Keratinocyte (primary cell): ENCODE data around the gene SEPHS2. TPM values are rescaled to one million over a fixed set of nuclear protein-coding genes. Genes with fewer than 3 reads are reported as not detected.
A peak's percentile ranks its signal among the peaks of the same experiment; 100 is the strongest.

Experiments
- DNase-seq: peaks from one replicate; pipeline ENCODE4 v3.0.0-alpha.2; 2011; ENCODE audit warnings: low read depth, missing footprints, low spot score
- FAIRE-seq: peaks from 2 replicates; lab custom pipeline; 2011; peaks lifted over from hg19 to GRCh38; lab: Jason Lieb, UNC
- H2AFZ ChIP-seq: 2 replicates; pipeline ENCODE4 v1.6.0; 2012; ENCODE audit warnings: low read length, control low read depth, inconsistent platforms; ENCODE audit not compliant: control insufficient read depth
- H3K27ac ChIP-seq: 2 replicates; pipeline ENCODE4 v1.5.1; 2011; ENCODE audit warnings: low read length; ENCODE audit not compliant: control insufficient read depth, insufficient read depth
- H3K27me3 ChIP-seq: 3 replicates; pipeline ENCODE4 v1.6.0; 2011; ENCODE audit warnings: low read length; ENCODE audit not compliant: control insufficient read depth, insufficient read depth; ENCODE audit errors: extremely low read depth
- H3K36me3 ChIP-seq, 2 experiments: 2 replicates in 1 of 2; 3 replicates in 1 of 2; pipeline ENCODE4 v1.5.1; 2011; ENCODE audit warnings: low read length in 2 of 2, mild to moderate bottlenecking in 1 of 2; ENCODE audit not compliant: control insufficient read depth in 2 of 2, insufficient read depth in 2 of 2; ENCODE audit errors: extremely low read depth in 1 of 2
- H3K4me1 ChIP-seq: 3 replicates; pipeline ENCODE4 v1.5.1; 2011; ENCODE audit warnings: low read length; ENCODE audit not compliant: control insufficient read depth, insufficient read depth; ENCODE audit errors: extremely low read depth
- H3K4me2 ChIP-seq: 3 replicates; pipeline ENCODE4 v1.6.0; 2011; ENCODE audit warnings: low read depth, low read length; ENCODE audit not compliant: control insufficient read depth, insufficient read depth; ENCODE audit errors: extremely low read depth
- H3K4me3 ChIP-seq, 3 experiments: fragments of 200-600 bp in 1 of 3; sonication (generic) in 1 of 3; 2 replicates in 2 of 3; 3 replicates in 1 of 3; pipeline ENCODE4 v1.5.1; 2011 to 2016; ENCODE audit warnings: low read length in 3 of 3, mild to moderate bottlenecking in 3 of 3, control low read depth in 2 of 3, inconsistent platforms in 1 of 3, low read depth in 1 of 3, mixed read lengths in 1 of 3, mixed run types in 1 of 3, moderate library complexity in 1 of 3; ENCODE audit not compliant: control insufficient read depth in 2 of 3, insufficient read depth in 2 of 3; ENCODE audit errors: extremely low read depth in 1 of 3
- H3K79me2 ChIP-seq: 2 replicates; pipeline ENCODE4 v1.6.0; 2012; ENCODE audit warnings: low read length; ENCODE audit not compliant: control insufficient read depth, insufficient read depth
- H3K9ac ChIP-seq: 3 replicates; pipeline ENCODE4 v1.6.0; 2011; ENCODE audit warnings: low read length; ENCODE audit not compliant: control insufficient read depth, insufficient read depth; ENCODE audit errors: extremely low read depth
- H3K9me1 ChIP-seq: 3 replicates; pipeline ENCODE4 v1.6.0; 2011; ENCODE audit warnings: low read length; ENCODE audit not compliant: control insufficient read depth, insufficient read depth; ENCODE audit errors: extremely low read depth
- H3K9me3 ChIP-seq: 2 replicates; pipeline ENCODE4 v1.5.1; 2012; ENCODE audit warnings: low read depth, low read length; ENCODE audit not compliant: control insufficient read depth
- H4K20me1 ChIP-seq: 3 replicates; pipeline ENCODE4 v1.6.0; 2011; ENCODE audit warnings: low read length; ENCODE audit not compliant: control insufficient read depth, insufficient read depth; ENCODE audit errors: extremely low read depth
- CTCF ChIP-seq, 3 experiments: IDR thresholded peaks in 1 of 3; conservative IDR thresholded peaks in 1 of 3; optimal IDR thresholded peaks in 1 of 3; 2 replicates in 2 of 3; 3 replicates in 1 of 3; pipeline versions ENCODE3 to v1.5.1; 2011; ENCODE audit warnings: low read length in 3 of 3, mild to moderate bottlenecking in 3 of 3, moderate library complexity in 2 of 3, control low read depth in 1 of 3, inconsistent platforms in 1 of 3; ENCODE audit not compliant: insufficient read depth in 2 of 3; ENCODE audit errors: extremely low read depth in 1 of 3
- EZH2 ChIP-seq: IDR thresholded peaks from one replicate; pipeline ENCODE4 v1.6.1; 2012; ENCODE audit warnings: inconsistent platforms, mild to moderate bottlenecking, low read length, moderate library complexity
- dilution Hi-C: fragments of 300-500 bp; cut with MboI; formaldehyde crosslinking; loops from one replicate; pipeline ENCODE4 v1.7.0; 2020; ENCODE audit warnings: low sequenced_read_pairs; ENCODE audit not compliant: extremely low pct_ligation_motif_present
- polyA plus RNA-seq, 5 experiments: library from polyadenylated mRNA; depleted of rRNA in 3 of 5; stranded (reverse) in 3 of 5; stranded (forward) in 1 of 5; unstranded in 1 of 5; fragments of >200 nt; gene quantifications; 1 replicate in 1 of 5; 2 replicates in 3 of 5; 3 replicates in 1 of 5; pipeline versions ENCODE4 v1.2.1 to v1.2.3, GENCODE V29; 2011 to 2012; ENCODE audit warnings: missing spikeins in 2 of 5, low read depth in 1 of 5, low replicate concordance in 1 of 5

SEPHS2 gene
- polyA plus RNA-seq, 1 donor (not counting 4 experiments of a cell fraction or from before 2014, with no cell fraction given) = 36.5 TPM

DNA sequence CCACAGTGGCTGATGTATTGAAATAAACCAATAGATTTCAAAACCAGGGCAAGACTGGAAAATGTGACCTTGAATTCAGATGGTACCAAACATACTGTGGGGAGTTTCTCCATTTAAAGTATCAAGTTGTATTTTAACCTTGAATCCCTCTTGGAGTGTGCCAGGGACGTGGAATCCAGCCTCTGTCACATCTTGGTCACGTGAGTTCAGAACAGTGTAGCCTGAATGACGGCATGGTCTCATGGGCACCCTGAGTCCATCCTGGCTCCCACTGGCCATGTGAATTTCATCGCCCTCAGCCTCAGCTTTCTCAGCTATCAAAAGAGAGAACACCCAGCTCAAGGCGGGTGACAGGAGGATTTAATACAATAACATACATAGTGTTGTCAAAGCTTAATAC is 31.5 kb downstream of the SEPHS2 start:
- H4K20me1 ChIP-seq = no peaks in the 10 kb centered on the region
- dilution Hi-C loops = no loop called here

DNA sequence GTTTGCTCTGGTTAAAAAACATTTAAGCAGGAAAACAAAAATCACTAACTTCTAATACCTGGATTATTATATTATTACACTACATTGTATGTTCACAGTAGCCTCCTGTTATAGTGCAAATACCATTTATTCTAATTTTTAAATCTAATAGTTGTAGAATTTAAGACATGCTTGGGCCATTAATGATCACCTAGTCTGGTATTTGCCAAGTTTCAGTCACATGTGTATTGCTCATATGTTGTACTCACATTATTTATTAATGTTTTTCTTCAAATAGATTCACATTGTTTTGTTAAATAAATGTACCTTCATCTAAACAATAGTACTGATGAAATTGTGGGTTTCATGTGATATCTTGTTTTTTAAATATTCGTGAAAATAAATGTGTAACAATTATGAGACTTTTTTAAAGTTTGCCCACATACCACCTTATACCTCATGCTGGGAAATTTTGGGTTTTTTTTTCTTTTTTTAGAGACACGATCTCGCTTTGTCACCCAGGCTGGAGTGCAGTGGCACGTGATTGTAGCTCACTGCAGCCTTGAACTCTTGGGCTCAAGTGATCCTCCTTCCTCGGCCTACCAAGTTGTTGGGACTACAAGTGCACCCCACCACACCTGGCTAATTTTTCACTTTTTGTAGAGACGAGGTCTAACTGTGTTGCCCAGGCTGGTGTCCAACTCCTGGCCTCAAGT is 32.4 kb downstream of the SEPHS2 start:
- Histone ChIP-seq H3K4me3 (no peak overlapping the region), H3K36me3 (peaks cover 3 to 8% of the 10 kb centered on the region in 2 experiments), H3K4me1 (peaks cover 13% of the 10 kb centered on the region), H3K9me1 (no peaks in the 10 kb centered on the region), H2AFZ (no peak overlapping the region), H3K4me2 (no peak overlapping the region), H3K27me3 (no peaks in the 10 kb centered on the region), H3K9me3 (no peaks in the 10 kb centered on the region), H3K9ac (no peak overlapping the region), H3K27ac (peak overlapping the region; percentile 41), H3K79me2 (peaks cover 2% of the 10 kb centered on the region), H4K20me1 (no peaks in the 10 kb centered on the region)
- dilution Hi-C loops = no loop called here
- TF ChIP-seq EZH2 (no peak), CTCF (optimal IDR thresholded peaks at IDR 0.05 in 1 of 3, IDR thresholded peaks at IDR 0.05 in 1 of 3, conservative IDR thresholded peaks at IDR 0.05 in 1 of 3; ENCODE audit: extremely low read depth in 1 of 3, insufficient read depth in 2 of 3, low read length in 3 of 3) (no peak)
- DNase-seq (no peak), FAIRE-seq (no peak)

More for the DNA sequence above, 31.5 kb downstream of the SEPHS2 start:
- Histone ChIP-seq H2AFZ (no peak overlapping the region), H3K79me2 (peaks cover 2% of the 10 kb centered on the region), H3K4me3 (no peak overlapping the region), H3K27ac (no peak overlapping the region), H3K9me3 (no peaks in the 10 kb centered on the region), H3K4me2 (no peak overlapping the region), H3K36me3 (peaks cover 3 to 8% of the 10 kb centered on the region in 2 experiments), H3K4me1 (peaks cover 16% of the 10 kb centered on the region), H3K27me3 (no peaks in the 10 kb centered on the region), H3K9me1 (no peaks in the 10 kb centered on the region), H3K9ac (no peak overlapping the region)
- no peak for DNase-seq
- TF ChIP-seq CTCF (optimal IDR thresholded peaks at IDR 0.05 in 1 of 3, IDR thresholded peaks at IDR 0.05 in 1 of 3, conservative IDR thresholded peaks at IDR 0.05 in 1 of 3; ENCODE audit: extremely low read depth in 1 of 3, insufficient read depth in 2 of 3, low read length in 3 of 3) (no peak), EZH2 (no peak)
- no peak for FAIRE-seq
